A375 (cell line): ENCODE results near the gene ZNF692. TPM values are rescaled to one million over a fixed set of nuclear protein-coding genes. Genes with fewer than 3 reads are reported as not detected.

Experiments
- small RNA-seq: library from RNA; depleted of rRNA; stranded (forward); fragments of <200 nt; gene quantifications from one replicate; pipeline ENCODE3, GENCODE V24; 2014
- total RNA-seq: library from RNA; depleted of rRNA; stranded (reverse); fragments of >200 nt; shearing (Covaris generic); gene quantifications from 2 replicates; pipeline ENCODE4 v1.2.3, GENCODE V29; 2014; rRNA removed

Gene ZNF692, protein sequence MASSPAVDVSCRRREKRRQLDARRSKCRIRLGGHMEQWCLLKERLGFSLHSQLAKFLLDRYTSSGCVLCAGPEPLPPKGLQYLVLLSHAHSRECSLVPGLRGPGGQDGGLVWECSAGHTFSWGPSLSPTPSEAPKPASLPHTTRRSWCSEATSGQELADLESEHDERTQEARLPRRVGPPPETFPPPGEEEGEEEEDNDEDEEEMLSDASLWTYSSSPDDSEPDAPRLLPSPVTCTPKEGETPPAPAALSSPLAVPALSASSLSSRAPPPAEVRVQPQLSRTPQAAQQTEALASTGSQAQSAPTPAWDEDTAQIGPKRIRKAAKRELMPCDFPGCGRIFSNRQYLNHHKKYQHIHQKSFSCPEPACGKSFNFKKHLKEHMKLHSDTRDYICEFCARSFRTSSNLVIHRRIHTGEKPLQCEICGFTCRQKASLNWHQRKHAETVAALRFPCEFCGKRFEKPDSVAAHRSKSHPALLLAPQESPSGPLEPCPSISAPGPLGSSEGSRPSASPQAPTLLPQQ
- total RNA-seq, result 32.9 and 42.2 TPM in 2 replicates

DNA sequence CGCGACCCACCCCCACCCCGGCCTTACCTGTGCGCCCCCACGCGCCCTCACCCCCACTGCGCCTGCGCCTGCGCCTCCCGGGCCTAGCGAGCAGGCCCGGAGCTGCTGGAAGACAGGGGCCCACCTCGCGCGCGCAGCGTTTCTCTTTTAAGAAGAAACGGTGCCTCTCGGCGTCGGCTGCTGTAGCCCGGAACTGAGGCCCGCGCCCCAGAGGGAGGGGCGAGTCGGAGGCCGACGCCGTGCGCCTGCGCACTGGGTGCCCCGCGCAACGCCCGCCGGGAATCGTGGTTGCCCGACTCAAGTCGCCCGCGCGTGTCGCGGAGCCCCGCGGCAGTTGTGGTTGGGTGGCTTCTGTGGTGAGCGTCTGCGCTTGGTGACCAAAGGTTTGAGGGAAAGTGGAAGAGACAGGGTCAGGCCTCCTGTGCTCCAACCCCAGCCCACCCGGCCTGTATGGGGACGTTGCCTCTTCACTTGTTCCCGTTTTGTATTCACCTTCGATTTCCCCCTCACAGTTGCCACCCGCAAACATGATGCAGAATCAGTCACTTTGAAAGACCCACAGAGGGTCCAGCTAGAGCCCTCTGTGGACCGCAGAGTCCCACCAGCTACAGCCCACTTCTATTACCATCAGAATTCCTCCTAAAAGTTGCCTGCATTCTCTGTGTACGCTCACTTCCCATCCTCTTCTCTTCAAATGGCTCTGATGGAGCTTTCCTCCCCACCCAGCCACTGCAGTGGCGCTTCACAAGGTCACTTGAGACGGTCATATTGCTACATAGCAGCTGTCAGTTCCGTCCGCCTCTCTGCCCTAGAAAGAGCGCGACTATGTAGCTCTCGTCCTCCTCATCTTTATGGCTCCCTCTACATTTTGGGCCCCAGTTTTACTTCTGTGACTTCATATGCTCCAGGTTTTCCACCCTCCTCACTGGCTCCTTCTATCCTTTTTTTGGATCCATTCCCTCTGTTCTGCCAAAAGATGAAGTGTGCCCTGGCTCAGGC is at the start of gene ZNF692:
ZNF692 (minus strand) TSS at position 195 of the 999 bp plus-strand sequence. CDS start 776 bp downstream, outside the sequence.

DNA sequence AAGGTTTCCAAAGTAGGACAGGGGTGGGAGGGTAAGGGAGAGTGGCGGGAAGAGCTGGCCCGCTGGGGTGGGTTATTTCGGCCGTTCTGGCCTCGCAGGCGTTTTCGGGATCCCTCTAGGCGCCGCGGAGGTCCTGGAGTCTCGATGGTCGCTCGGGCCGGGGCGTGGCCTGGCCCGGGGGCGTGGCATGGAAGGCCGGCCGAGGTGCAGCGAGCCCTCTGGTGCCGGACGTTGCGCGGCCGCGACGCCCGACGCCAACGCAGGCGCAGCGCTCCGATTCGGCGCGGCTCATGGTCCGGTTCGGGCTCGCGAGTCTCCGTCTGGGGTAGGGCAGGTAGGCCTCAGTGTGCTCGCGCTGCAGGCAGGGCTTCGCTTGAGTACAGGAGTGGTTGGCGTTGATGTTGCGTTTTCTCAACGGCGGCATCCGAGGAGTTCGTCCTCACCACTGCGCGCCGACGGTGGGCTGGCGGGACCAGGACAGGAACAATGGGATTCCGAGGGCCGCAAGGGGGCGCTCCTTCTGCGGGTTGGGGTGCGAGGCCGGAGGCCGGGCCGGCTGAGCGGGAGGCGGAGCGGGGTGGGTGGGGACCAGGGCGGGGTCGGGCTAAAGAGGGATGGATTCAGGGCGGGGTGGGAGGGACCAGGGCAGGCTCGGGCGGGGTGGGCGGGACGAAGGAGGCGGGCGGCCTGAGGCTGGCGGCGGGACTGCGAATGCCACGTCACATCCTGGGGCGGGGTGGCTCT is 47.3 kb upstream of the ZNF692 start, which contains the start of gene PGBD2:
PGBD2 (plus strand) TSS at position 227 of the 744 bp plus-strand sequence. CDS start 7,628 bp downstream, outside the sequence.

DNA sequence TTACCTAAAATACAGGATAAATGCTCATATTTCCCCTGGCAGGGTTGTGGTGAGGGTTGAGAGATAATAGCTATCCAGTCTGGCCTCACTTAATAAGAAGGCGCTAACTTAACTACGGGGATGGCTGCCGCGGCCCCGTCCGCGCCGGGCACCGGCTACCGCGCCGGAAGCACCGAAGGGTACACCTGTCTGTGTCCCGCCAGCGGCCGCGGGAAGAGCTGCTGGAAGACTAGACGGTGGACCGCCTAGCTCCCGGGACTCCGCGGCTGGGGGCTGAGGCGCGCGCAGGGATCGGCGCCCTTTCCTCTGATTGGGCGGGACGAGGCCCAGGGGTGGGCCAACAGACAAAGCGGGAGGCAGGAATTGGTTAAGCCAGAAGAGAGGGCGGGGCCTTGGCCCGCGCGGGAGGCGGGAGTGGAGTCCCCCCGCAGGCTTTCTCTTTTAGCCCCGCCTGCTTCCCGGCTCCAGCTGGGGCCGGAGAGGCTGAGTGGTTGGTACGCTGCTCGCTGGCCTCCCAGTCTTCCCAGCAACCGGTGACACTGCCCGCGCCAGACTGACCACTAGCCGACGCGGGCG is 21.0 kb downstream of the ZNF692 start, which contains the start of gene ZNF672:
ZNF672 (plus strand) TSS at position 444 of the 576 bp plus-strand sequence. CDS start 9,051 bp downstream, outside the sequence.

DNA sequence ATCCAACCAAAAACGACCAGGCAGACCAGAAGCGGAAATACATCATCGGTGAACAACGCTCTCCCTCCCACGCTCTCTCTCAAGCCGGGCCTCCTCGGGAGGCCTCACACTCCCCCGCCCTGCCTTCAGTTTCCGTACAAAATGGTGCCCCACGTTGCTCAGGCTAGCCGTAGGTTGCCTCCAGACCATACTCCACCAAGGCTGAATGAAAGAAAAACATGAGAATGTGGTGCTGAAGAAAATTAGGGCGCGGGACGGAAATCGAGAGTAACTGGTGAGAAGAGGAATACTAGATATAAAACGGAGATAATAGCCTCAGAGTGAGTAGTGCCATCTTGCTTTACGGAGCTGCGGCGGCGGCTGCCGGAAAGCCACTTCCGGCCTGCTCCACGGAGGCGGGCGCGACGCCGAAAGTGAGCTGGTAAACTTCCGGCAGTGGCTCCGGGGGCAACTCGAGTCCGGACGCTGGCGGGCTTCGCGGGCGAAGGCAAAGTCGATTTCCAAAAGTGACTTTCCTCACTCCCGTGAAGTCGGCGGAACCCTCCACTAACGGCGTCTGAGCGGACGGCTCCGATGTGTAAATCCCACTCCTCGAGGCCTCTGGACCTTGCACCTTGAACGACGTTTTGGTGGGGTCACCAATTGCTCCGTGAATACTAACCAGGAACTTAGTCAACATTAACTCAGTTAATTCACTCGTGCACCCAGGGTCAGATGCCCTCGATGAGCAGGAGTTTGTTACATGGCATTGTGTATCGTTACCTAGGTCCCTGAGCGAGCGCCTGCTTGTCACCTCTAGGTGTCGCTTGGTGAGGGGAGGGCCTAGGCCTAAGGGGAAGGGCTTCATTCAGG is 32.8 kb downstream of the ZNF692 start, which contains the start of gene SH3BP5L:
SH3BP5L (minus strand) TSS at position 7 of the 852 bp plus-strand sequence. CDS start 980 bp downstream, outside the sequence.

Small RNA genes lying within 50 kb of the gene (small RNA-seq; reads per million reads assigned to genes)
- gene MIR3124, result not detected

Other genes starting within 250 kb of the ZNF692 start
- not detected in 2 replicates for gene OR2T11, start 224.0 kb downstream of the ZNF692 start, total RNA-seq
- gene OR2T35, start 213.8 kb downstream of the ZNF692 start, total RNA-seq, result not detected in 2 replicates
- gene OR2T27, start 203.6 kb downstream of the ZNF692 start, total RNA-seq, result not detected in 2 replicates
- not detected in 2 replicates for gene OR14I1, start 156.3 kb downstream of the ZNF692 start, total RNA-seq
- gene LYPD8, start 103.3 kb downstream of the ZNF692 start, total RNA-seq, result 0.56 TPM in 1 of 2 replicates, not detected in the other
- gene SH3BP5L, start 33.2 kb downstream of the ZNF692 start, total RNA-seq, result 33.2 and 37.3 TPM in 2 replicates
- gene ZNF672, start 20.9 kb downstream of the ZNF692 start, total RNA-seq, result 32.2 and 35.4 TPM in 2 replicates
- 7.3 and 8.1 TPM in 2 replicates for gene PGBD2, start 47.1 kb upstream of the ZNF692 start, total RNA-seq